ENCODE data around the gene NID1.

DNA sequence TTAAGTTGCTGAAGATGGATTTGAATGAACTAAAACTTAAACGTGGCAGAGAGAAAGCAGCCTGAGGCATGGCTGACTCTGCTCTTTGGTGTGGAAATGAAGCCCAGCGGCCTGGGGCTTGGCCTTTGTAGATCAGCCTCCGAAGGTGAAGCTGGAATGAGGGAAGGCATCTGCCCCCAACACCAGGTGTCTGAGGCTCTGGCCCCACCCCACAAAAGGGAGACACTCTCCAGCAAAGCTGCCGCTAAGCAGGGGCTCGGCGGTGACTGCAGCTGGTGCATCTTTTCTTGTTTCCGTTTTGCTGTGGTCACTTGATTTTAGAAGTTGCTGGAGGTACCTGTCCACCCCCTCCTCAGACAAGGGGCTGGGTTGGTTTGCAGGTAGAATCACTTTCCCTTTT, 38.2 kb upstream of the NID1 start:
- no peak for TF ChIP-seq YY1 (IDR thresholded peaks at IDR 0.05; ENCODE audit: insufficient read depth, insufficient read length)
- TF ChIP-seq ZNF274 (IDR thresholded peaks at IDR 0.05; ENCODE audit: low read depth, low read length): no peak
- TF ChIP-seq SUZ12 (IDR thresholded peaks at IDR 0.05; ENCODE audit: extremely low read depth, insufficient read depth, insufficient read length): no peak

All from NT2/D1 (cell line).